ENCODE results near the gene FGFR2. TPM values are rescaled to one million over a fixed set of nuclear protein-coding genes. Genes with fewer than 3 reads are reported as not detected.

FGFR2 gene
- total and polyA plus RNA-seq, 2 of the 4 experiments (the other 2 are of a cell fraction), result not detected

- Histone ChIP-seq H3K4me3 (ENCODE audit: insufficient read depth, low read depth, low read length) (no peak overlapping the region), H3K4me2 (ENCODE audit: low read depth, low read length) (no peak overlapping the region), H3K27ac (ENCODE audit: insufficient read depth, low read length) (no peak overlapping the region), H3K9me1 (ENCODE audit: insufficient read depth, low read length) (no peaks in the 10 kb centered on the region), H3K4ac (ENCODE audit: low read depth, low read length) (no peak overlapping the region), H3K14ac (replicated peaks; ENCODE audit: low read depth, low read length) (no peak overlapping the region), H2BK120ac (ENCODE audit: low read depth, low read length) (no peak overlapping the region), H4K91ac (ENCODE audit: insufficient read depth, low read depth, low read length) (no peak overlapping the region), H2AK9ac (replicated peaks; ENCODE audit: low read depth, low read length, poor library complexity) (no peak overlapping the region), H3K56ac (ENCODE audit: extremely low read depth, insufficient read depth, low read length) (no peak overlapping the region), H3K27me3 (ENCODE audit: control insufficient read depth, insufficient read depth, low read length) (no peaks in the 10 kb centered on the region), H2AFZ (replicated peaks; ENCODE audit: low read length, poor library complexity) (no peak overlapping the region), H4K8ac (ENCODE audit: low read depth in 2 of 2, low read length in 2 of 2) (no peak overlapping the region), H3K9ac (ENCODE audit: low read depth, low read length) (no peak overlapping the region), H3K9me3 (ENCODE audit: control insufficient read depth, insufficient read depth, low read length) (peaks cover 32% of the 10 kb centered on the region), H2BK20ac (ENCODE audit: low read depth, low read length) (no peak overlapping the region), H3K23ac (ENCODE audit: low read depth, low read length) (no peak overlapping the region), H3K18ac (ENCODE audit: low read depth, low read length) (no peak overlapping the region), H2BK15ac (ENCODE audit: low read depth, low read length) (no peak overlapping the region), H3K4me1 (ENCODE audit: control insufficient read depth, insufficient read depth, low read length) (no peaks in the 10 kb centered on the region), H4K20me1 (ENCODE audit: insufficient read depth, low read length) (no peaks in the 10 kb centered on the region), H3K36me3 (ENCODE audit: control insufficient read depth, insufficient read depth, low read length) (no peaks in the 10 kb centered on the region), H2AK5ac (ENCODE audit: low read depth, low read length) (no peak overlapping the region), H3K79me1 (ENCODE audit: low read depth in 1 of 2, low read length in 2 of 2) (no peaks in the 10 kb centered on the region), H4K5ac (ENCODE audit: low read depth, low read length) (no peak overlapping the region), H2BK5ac (ENCODE audit: low read depth, low read length, poor library complexity, severe bottlenecking) (no peak overlapping the region)
- dilution Hi-C loops (cut with HindIII; ENCODE audit: low sequenced_read_pairs, unreplicated experiment) (no loop called here), in situ Hi-C loops (cut with MboI; ENCODE audit: low sequenced_read_pairs) (no loop called here), intact Hi-C loops (cut with micrococcal nuclease) (no loop called here)
- POLR2A ChIA-PET (ENCODE audit: unreplicated experiment), result no interaction called here
- no CpG with 5 or more reads among the region's 4 CpGs for WGBS, 2 experiments (ENCODE audit: extremely low coverage in 2 of 2, insufficient read length in 1 of 2)
- DNase-seq (no peak), ATAC-seq (ENCODE audit: low read depth) (no peak)
- BruUV-seq (replicated peaks), result no TSS peak
- TF ChIP-seq USF2 (IDR thresholded peaks at IDR 0.05; ENCODE audit: low read depth, low read length), result no peak
- no peak for TF ChIP-seq CHD1 (IDR thresholded peaks at IDR 0.05; ENCODE audit: low read depth, low read length)
- no peak for TF ChIP-seq FOS (IDR thresholded peaks at IDR 0.05; ENCODE audit: low read depth, low read length)
- no peak for TF ChIP-seq SMC3 (IDR thresholded peaks at IDR 0.05; ENCODE audit: low read depth, low read length)
- TF ChIP-seq RFX5 (IDR thresholded peaks at IDR 0.05; ENCODE audit: low read depth, low read length), result no peak
- no peak for TF ChIP-seq CEBPB (IDR thresholded peaks at IDR 0.05; ENCODE audit: low read depth, low read length)
- CTCF ChIA-PET, result no interaction called here
Observed at GRCh38 chr10:121511460-121511859, 86.8 kb downstream of the FGFR2 start.

Data from IMR-90 (cell line).